Aorta (tissue), 5 donors: ENCODE data around the gene KIF5B. TPM values are rescaled to one million over a fixed set of nuclear protein-coding genes. Genes with fewer than 3 reads are reported as not detected.

Experiments used
- ATAC-seq: fragments of 200-7000 bp; cut with Tn5 transposase; one replicate; pipeline ENCODE4 v1.9.1; 2022; ENCODE audit warnings: moderate library complexity; ENCODE audit not compliant: low FRiP score
- DNase-seq, 2 donors: peaks; one replicate each; pipeline ENCODE4 v3.0.0-alpha.2; 2020
- H3K27ac ChIP-seq, 2 donors: one replicate each; pipeline ENCODE4 v1.5.1; 2013; ENCODE audit warnings: low read length in 2 of 2, mild to moderate bottlenecking in 2 of 2, moderate library complexity in 2 of 2, control low read depth in 1 of 2, inconsistent platforms in 1 of 2, low read depth in 1 of 2
- H3K27me3 ChIP-seq, 2 donors: one replicate each; pipeline ENCODE4 v1.6.1; 2013; ENCODE audit warnings: control low read depth in 1 of 2, low read length in 1 of 2, mild to moderate bottlenecking in 1 of 2, moderate library complexity in 1 of 2; ENCODE audit not compliant: insufficient read depth in 2 of 2, control insufficient read depth in 1 of 2
- H3K36me3 ChIP-seq, 2 donors: one replicate each; pipeline ENCODE4 v1.6.1; 2013; ENCODE audit warnings: control low read depth in 1 of 2, low read length in 1 of 2, mild to moderate bottlenecking in 1 of 2; ENCODE audit not compliant: insufficient read depth in 2 of 2, control insufficient read depth in 1 of 2
- H3K4me1 ChIP-seq, 2 donors: one replicate each; pipeline ENCODE4 v1.6.1; 2013; ENCODE audit warnings: low read length in 2 of 2, control low read depth in 1 of 2, mild to moderate bottlenecking in 1 of 2, moderate library complexity in 1 of 2; ENCODE audit not compliant: insufficient read depth in 2 of 2, control insufficient read depth in 1 of 2
- H3K4me3 ChIP-seq, 2 donors: one replicate each; pipeline ENCODE4 v1.5.1; 2013; ENCODE audit warnings: low read length in 2 of 2, control low read depth in 1 of 2, mild to moderate bottlenecking in 1 of 2
- H3K9me3 ChIP-seq: one replicate; pipeline ENCODE4 v1.6.1; 2013; ENCODE audit warnings: mild to moderate bottlenecking, low read length; ENCODE audit not compliant: control insufficient read depth
- WGBS, 2 donors: extraction: QIAGEN DNeasy Blood & Tissue Kit; methylation state at CpG; one replicate each; pipeline ENCODE4 v1.1.7; 2013; 5-methylcytosine and 5-hydroxymethylcytosine counted together
- intact Hi-C, 2 donors: fragments of 100-400 bp; cut with DNase I; formaldehyde crosslinking; loops; one replicate each; pipeline versions ENCODE4 v1.14.2 to v1.15.0; 2022
- polyA plus RNA-seq, 2 donors: library from polyadenylated mRNA; stranded (reverse); fragments of 200-250 nt; gene quantifications; one replicate each; pipeline ENCODE4 v1.2.3, GENCODE V29; 2013
- total RNA-seq, 2 donors: library from RNA; stranded (reverse); fragmentation: NEBNext Ultra II Directional; extraction: Animal tissue kit (Norgen Biotek cat#: 25700); gene quantifications; one replicate each; pipeline ENCODE4 v1.2.1, GENCODE V29; 2021
- donor health status: healthy with polysubstance abuse.
- donor health status: Bipolar disorder and iron deficiency.
- donor health status: DM: no; HTN: no; CAD: no.
- donor health status: DM: no; HTN: no; CAD: no.
- donor health status: DM: yes; HTN: yes; CAD: no.

The KIF5B gene
- total and polyA plus RNA-seq, 4 donors, result 48.4 to 191 (median 101) TPM

- no peak for DNase-seq
- H3K4me1 ChIP-seq, result peaks cover 0 to 2% of the 10 kb centered on the region in 2 donors
- H3K4me3 ChIP-seq, result no peak overlapping the region
- no peak overlapping the region for H3K27ac ChIP-seq
- ATAC-seq, result no peak
- WGBS, 2 donors, result 48 to 52% methylated on average over 1 of the region's 1 CpG
- intact Hi-C loops, result loop anchor here in 1 of 2 donors (10.0 kb wide), 1 partner anchor 165 kb away; no protein-coding TSS in a partner anchor
- no peaks in the 10 kb centered on the region for H3K9me3 ChIP-seq
- H3K27me3 ChIP-seq, result no peaks in the 10 kb centered on the region
- peaks cover 0 to 8% of the 10 kb centered on the region in 2 donors for H3K36me3 ChIP-seq
Measured at GRCh38 chr10:32039734-32040133, 16.5 kb downstream of the KIF5B start.

- ATAC-seq (no peak), DNase-seq (no peak)
- Histone ChIP-seq H3K36me3 (peaks cover 3 to 5% of the 10 kb centered on the region in 2 donors), H3K27me3 (no peaks in the 10 kb centered on the region), H3K4me1 (peaks cover 0 to 2% of the 10 kb centered on the region in 2 donors), H3K9me3 (no peaks in the 10 kb centered on the region), H3K4me3 (no peak overlapping the region), H3K27ac (no peak overlapping the region)
- intact Hi-C loops, result no loop called here
- WGBS, 2 donors, result 51 to 54% methylated on average over 3 of the region's 3 CpGs
Measured at GRCh38 chr10:32038777-32039176, 17.4 kb downstream of the KIF5B start.

- intact Hi-C loops, result no loop called here
- Histone ChIP-seq H3K27me3 (no peaks in the 10 kb centered on the region), H3K9me3 (no peaks in the 10 kb centered on the region), H3K36me3 (peaks cover 3 to 7% of the 10 kb centered on the region in 2 donors), H3K4me1 (peaks cover 0 to 2% of the 10 kb centered on the region in 2 donors), H3K4me3 (no peak overlapping the region), H3K27ac (no peak overlapping the region)
- 86 to 88% methylated on average over 4 of the region's 4 CpGs for WGBS, 2 donors
- DNase-seq (no peak), ATAC-seq (no peak)
Measured at GRCh38 chr10:32036922-32037321, 19.3 kb downstream of the KIF5B start.

GRCh38 chr10:32035038-32035437 lies 21.2 kb downstream of the KIF5B start:
- intact Hi-C loops, result no loop called here
- Histone ChIP-seq H3K36me3 (peaks cover 3 to 8% of the 10 kb centered on the region in 2 donors), H3K27ac (no peak overlapping the region), H3K9me3 (no peaks in the 10 kb centered on the region), H3K4me1 (no peaks in the 10 kb centered on the region), H3K4me3 (no peak overlapping the region), H3K27me3 (no peaks in the 10 kb centered on the region)
- DNase-seq (no peak), ATAC-seq (no peak)
- WGBS, 2 donors, result 90 to 91% methylated on average over 1 of the region's 1 CpG

DNA sequence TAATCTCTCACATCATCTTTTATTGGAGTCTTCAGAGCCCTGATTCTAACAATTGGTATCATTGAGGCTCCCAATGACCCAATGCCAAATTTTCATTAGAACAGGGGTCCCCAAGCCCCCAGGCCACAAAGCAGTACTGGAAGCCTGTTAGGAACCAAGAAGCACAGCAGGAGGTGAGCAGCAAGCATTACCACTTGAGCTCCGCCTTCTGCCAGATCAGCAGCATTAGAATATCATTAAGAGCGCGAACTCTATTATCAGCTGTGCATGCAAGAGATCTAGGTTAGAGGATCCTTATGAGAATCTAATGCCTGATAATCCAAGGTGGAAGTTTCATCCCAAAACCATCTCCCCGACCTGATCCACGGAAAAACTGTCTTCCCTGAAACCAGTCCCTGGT lies 23.1 kb downstream of the KIF5B start:
- 91% methylated on average over 5 of the region's 5 CpGs for WGBS, 2 donors
- Histone ChIP-seq H3K9me3 (no peaks in the 10 kb centered on the region), H3K27me3 (no peaks in the 10 kb centered on the region), H3K27ac (no peak overlapping the region), H3K4me3 (no peak overlapping the region), H3K36me3 (peaks cover 3 to 8% of the 10 kb centered on the region in 2 donors), H3K4me1 (no peaks in the 10 kb centered on the region)
- no peak for ATAC-seq
- no peak for DNase-seq
- intact Hi-C loops, result no loop called here

DNA sequence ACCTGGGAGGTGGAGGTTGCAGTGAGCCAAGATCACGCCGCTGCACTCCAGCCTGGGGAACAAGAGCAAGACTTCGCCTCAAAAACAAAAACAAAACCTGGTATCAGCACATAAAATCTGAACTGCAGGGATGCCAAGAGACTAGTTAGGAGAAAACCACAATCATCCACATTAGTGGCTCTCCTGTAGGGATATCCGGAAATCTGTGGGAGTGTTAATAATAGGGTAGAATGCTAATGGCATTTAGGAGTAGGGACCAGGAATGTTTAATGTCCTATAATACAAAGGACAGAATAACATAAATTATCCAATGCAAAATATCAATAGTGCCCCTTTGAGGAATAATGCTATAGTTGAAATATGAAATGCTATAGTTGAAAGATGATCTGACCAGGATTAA lies 24.3 kb downstream of the KIF5B start:
- H3K27me3 ChIP-seq, result no peaks in the 10 kb centered on the region
- intact Hi-C loops, result no loop called here
- H3K4me3 ChIP-seq, result no peak overlapping the region
- H3K4me1 ChIP-seq, result no peaks in the 10 kb centered on the region
- H3K9me3 ChIP-seq, result no peaks in the 10 kb centered on the region
- 89 to 93% methylated on average over 4 of the region's 4 CpGs for WGBS, 2 donors
- no peak for DNase-seq
- H3K27ac ChIP-seq, result no peak overlapping the region
- peaks cover 4 to 12% of the 10 kb centered on the region in 2 donors for H3K36me3 ChIP-seq
- no peak for ATAC-seq

DNA sequence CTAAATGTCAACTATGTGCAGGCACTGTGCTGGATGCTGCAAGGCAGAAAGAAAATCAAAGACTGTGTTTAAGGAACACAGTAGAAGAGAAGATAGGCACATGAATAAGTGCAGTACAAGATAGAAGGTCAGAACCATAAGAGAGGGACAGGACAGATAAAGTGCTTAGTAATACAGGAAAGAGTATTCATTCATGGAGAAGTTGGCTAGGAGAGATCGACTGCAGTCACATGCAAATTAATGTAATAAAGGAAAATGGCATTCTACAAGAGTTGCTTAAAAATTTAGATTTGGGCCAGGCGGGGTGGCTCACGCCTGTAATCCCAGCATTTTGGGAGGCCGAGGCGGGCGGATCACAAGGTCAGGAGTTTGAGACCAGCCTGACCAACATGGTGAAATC lies 24.8 kb downstream of the KIF5B start:
- ATAC-seq, result no peak
- Histone ChIP-seq H3K9me3 (no peaks in the 10 kb centered on the region), H3K4me1 (no peaks in the 10 kb centered on the region), H3K27ac (no peak overlapping the region), H3K27me3 (no peaks in the 10 kb centered on the region), H3K4me3 (no peak overlapping the region), H3K36me3 (peaks cover 6 to 12% of the 10 kb centered on the region in 2 donors)
- intact Hi-C loops, result no loop called here
- 94 to 95% methylated on average over 6 of the region's 6 CpGs for WGBS, 2 donors
- no peak for DNase-seq

GRCh38 chr10:32028710-32029109 lies 27.5 kb downstream of the KIF5B start:
- H3K4me1 ChIP-seq, result no peaks in the 10 kb centered on the region
- intact Hi-C loops, result no loop called here
- H3K36me3 ChIP-seq, result peaks cover 6 to 9% of the 10 kb centered on the region in 2 donors
- 15 to 25% methylated on average over 1 of the region's 1 CpG for WGBS, 2 donors
- ATAC-seq, result no peak
- no peaks in the 10 kb centered on the region for H3K27me3 ChIP-seq
- no peak overlapping the region for H3K4me3 ChIP-seq
- H3K27ac ChIP-seq, result no peak overlapping the region
- no peaks in the 10 kb centered on the region for H3K9me3 ChIP-seq
- no peak for DNase-seq

- Histone ChIP-seq H3K36me3 (peaks cover 6 to 9% of the 10 kb centered on the region in 2 donors), H3K9me3 (no peaks in the 10 kb centered on the region), H3K4me3 (no peak overlapping the region), H3K27ac (no peak overlapping the region), H3K4me1 (no peaks in the 10 kb centered on the region), H3K27me3 (no peaks in the 10 kb centered on the region)
- intact Hi-C loops, result no loop called here
- WGBS, 2 donors, result 39 to 53% methylated on average over 1 of the region's 1 CpG
- no peak for DNase-seq
- ATAC-seq, result no peak
Measured at GRCh38 chr10:32023264-32023663, 33.0 kb downstream of the KIF5B start.
